Measurements from ENCODE around the gene PLXNB2.

Gene PLXNB2

DNA sequence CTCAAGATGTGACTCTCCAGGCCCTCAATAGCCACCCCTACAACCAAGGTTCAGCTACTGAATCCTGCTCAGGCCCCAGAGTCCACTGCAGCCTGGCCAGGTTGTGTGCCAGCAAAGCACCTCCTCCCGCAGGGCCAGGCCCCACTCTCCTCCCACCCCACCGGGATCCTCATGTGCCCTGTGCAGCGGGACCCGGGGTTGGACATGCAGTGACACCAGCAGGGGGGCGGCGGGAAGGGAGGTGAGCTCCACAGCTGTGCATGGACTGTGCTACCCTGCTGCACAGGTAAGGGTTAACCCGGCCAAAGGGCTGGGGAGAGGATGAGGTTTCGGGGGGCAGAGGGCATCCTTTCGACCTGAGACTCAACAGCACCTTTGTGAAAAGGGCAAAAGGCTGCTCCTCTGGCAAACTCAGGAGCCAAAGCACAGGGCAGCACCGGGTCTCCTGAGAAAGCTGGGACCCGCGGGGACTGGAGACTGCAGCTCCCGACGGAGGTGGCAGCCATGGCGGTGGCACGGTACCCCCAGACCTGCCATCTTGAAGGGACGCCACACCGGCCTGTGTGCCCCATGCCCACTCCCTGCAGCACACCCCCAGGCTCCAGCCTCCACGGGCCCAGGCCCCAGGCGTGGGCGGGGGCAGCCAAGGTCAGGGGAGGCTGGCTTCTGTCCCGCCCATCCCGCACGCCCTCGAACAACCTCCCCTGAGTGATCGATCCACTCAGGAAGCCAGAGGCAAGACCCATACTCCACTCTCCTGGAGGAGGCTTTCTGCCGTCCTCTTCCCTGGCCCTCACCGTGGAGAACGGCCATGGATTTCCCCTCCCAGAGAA is 10.6 kb downstream of the PLXNB2 start:
- DNase-seq: no peak

DNA sequence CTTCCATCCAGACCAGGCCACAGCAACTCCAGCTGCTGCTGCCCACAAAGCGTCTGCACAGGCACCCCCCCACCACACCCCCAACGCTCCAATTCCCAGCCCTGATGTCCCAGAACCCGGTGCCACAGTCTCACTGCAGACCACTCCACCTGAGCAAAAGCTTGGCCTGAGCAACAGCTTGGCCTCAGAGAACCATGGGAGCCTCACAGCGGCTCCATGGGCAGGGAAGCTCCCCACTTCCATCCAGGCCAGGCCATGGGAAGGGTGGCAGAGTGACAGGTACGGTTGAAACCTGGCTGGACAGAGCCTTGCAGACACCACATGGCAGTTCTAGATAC is 13.2 kb downstream of the PLXNB2 start:
- DNase-seq: no peak

DNA sequence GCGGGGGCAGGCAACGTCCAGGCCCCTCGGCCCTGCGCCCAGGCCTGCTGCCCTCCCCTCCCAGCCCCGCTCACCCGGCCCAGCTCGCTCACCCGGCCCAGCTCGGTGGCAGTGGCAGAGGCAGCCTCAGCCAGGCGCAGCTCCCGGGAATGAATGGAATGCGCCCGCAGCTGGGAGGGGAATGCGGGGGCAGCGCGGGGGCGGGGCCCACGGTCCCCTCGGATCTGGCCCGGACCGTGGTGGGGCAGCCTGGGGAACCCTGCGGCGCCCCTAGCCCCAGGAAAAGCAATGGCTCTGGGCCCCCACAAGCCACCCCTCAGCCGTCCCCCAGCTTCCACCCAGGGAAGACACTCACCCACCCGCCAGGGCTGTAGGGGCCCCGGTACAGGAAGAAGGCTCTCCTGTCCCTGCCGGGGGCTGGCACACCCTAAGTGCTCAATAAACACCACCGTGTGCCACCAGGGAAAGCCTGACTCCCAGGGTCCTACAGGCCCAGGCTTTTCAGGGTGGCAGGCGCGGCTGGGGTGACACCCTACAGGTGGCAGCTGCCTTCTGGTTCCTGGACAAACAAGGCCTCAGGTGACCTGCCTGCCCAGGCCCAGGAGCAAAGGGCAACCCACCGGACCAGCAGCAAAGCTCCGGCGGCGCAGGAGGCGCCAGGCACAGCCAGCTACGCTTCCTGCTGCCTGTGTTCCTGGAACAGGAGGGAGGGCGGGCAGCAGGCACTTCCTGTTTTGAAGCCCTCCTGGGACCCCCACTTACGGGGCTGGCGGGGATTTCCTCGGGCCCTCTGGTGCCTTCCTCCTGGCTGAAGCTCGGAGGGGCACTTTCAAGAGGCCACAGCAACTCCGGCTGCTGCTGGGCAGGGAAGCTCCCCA is 13.8 kb downstream of the PLXNB2 start:
- DNase-seq: peak; percentile 55

DNA sequence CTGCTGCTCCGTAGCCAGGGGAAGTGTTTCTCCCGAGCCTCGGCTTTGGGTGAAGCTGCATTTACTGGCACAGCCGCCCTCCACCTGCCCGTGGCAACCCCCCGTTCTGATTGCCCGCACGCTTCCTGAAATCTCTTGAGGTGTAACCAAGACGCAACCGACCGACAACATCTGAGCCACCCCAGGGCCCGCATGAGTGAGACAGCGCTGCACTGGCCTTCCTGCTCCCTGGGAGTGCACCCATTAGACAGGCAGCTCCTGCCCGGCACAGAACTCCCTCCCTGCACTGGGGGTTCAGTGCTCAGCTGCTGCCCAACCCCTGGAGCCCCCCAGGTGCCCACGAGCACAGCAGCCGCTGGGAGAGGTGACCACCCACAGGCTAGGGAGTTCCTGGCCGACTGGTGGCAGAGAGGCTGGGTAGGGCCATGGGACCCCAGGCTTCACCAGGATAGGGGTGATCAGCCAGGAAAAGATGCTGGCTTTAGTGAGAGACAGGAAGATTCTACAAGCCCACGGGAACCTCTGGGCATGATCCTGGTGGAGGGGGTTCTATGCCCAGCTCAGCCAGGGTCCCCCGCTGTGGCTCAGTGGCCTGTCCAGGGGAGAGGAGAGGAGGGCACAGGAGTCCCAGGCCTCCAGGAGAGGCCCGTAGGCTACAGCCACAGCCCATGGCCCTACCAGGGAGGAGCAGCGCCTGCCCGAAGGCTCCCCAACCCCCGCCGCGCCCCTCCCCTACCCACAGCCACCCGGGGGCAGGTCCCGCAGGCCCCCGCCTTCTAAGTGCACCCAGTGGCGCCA is 14.6 kb downstream of the PLXNB2 start:
- no peak for DNase-seq

DNA sequence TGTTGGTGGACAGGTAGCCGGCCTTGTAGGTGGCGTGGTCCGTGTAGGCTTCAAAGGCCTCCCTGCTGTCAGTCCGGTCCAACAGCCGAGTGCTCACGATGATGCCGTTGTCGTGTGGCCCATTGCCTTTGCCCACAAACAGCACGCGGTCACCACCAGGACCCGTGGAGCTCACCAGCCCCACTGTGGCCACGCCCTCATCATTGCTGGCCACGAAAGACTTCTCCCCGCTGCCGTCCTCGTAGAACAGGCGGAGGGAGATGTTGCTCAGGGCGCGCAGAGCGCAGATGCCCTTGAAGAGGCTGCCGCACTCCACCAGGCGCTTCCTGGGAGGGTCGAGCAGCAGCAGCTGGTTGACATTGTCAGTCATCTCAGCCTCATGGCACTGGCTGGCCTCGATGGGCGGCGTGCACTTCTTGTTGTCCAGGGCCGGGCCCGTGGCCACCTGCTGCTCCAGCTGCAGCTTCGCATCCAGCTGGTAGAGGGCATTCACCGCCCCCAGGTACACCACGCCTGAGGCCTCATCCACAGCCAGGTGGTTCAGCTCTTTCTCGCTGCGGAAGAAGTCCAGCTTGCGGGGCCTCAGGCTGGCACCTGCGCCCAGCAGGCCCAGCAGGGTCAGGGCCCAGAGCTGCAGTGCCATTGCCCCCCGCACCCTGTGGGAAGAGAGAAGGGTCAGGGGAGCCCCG is 17.4 kb downstream of the PLXNB2 start:
- DNase-seq: no peak

DNA sequence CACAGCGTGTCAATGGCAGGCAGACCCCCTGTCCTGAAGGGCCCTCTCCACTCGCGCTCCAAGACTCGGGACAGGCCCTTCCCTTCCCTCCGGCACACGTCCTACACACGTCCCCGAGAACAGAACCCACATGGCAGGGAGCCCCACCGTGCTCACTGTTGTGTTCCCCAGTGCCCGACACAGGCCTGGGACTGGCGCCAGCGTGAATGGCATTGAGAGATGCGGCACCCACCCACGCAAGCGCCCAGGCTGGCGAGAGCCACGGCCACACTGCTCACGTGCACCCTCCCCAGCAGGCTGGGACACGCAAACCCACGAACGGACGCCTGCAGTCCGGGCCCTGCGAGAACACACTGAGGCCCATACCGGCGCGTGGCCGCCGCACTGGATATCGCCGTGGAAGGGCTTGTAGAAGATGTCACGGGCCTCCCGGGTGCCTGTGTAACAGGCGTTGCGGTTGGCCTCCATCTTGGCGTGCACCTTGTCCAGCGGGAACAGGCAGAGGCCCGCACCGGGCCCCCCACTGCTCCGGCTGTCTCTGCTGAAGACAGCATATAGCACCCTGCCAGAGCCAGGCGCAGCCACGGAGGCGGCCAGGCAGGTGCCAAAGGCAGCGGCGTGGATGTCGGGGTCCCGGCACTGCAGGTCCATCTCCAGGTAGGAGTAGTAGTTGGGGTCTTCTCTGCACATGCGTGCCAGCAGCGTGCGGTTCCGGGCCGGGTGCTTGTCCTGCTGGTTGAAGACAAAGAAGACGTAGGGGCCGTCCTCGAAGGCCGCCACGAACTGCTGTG is 18.1 kb downstream of the PLXNB2 start:
- no peak for DNase-seq

DNA sequence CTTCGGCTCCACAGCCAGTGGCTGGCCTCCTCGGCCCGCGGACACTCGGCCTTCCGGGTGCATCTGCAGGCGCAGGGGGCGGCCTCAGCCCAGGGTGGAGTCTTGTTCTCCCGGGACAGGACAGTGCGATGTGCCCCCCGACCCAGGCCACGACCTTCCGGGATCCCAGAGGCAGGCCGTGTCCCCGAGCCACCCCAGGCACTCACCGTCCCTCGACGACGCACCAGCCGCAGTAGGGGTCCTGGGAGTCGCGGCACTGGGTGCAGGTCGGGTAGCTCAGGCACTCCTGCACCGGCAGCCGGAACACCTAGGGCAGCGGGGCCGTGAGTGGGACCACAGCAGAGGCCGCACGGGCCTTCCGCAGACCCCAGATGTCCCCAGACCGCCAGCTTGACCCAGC is 19.7 kb downstream of the PLXNB2 start:
- DNase-seq: no peak

DNA sequence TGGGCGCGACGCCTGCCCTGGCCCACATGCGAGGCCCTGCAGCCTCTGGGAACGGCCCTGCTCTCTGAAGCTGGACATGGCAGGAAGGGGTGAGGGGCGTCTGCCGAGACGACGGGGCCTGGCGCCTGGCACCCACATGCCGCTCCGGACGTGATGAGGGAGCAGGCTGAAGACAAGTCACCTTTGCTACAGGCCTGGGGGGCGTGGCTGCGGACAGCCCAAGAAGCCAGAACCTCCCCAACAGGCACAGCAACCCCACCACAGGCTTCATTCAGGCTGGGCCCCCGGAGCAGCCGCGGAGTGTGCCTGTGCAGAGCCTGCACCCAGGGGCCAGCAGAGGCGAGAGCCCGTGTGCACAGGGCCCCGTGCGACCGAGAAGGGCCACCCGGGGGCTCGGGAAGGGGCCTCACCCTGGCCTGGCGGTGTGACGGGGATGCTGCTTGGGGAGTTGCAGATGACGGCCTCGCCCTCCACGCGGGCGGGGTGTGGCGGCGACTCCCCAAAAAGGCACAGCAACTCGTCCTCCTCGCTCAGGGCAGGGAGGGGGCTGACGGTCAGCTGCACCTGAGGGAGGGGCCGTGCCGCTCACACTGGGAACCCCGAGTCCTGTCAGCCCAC is 20.6 kb downstream of the PLXNB2 start:
- no peak for DNase-seq

DNA sequence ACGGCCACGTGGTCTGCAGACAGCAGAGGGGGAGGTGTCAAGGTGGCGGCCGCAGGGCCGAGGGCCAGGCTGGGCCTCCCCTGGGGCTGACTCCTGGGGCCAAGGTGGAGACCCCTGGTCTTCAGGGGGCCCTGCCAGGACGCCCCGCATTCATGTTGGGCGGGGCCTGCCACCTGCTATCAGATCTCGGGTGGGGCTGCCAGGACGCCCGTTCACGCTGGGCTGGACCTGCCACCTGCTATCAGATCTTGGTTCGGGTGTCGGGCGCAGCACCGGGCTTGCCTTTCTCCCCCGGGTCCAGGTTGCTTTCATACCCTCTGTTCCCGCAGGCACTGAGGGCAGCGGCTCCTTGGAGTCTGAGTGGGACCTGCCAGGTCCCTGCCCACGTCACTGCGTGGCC is 21.2 kb downstream of the PLXNB2 start:
- DNase-seq: no peak

DNA sequence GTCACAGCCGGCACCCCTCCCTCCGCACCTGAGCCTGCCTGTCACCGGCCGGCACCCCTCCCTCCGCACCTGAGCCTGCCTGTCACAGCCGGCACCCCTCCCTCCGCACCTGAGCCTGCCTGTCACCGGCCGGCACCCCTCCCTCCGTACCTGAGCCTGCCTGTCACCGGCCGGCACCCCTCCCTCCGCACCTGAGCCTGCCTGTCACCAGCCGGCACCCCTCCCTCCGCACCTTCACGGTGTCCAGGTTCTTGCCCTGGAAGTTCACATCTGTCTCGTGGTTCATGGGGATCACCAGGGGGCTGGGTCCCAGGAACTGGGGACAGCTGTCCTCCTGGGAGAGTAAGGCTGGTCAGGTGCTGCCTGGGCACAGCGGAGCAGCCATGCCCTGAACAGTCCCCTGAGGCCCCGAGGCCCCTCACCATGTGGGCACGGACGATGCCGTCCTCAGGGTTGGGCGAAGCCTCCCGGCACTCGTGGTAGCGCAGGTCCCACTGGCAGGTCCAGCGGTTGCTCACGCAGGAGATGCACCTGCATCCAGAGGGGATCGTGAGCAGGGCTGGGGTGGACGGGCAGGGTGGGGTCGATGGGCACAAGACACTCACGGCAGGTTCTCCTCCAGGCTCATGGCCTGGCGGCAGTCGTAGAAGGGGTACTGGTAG is 21.7 kb downstream of the PLXNB2 start:
- no peak for DNase-seq

DNA sequence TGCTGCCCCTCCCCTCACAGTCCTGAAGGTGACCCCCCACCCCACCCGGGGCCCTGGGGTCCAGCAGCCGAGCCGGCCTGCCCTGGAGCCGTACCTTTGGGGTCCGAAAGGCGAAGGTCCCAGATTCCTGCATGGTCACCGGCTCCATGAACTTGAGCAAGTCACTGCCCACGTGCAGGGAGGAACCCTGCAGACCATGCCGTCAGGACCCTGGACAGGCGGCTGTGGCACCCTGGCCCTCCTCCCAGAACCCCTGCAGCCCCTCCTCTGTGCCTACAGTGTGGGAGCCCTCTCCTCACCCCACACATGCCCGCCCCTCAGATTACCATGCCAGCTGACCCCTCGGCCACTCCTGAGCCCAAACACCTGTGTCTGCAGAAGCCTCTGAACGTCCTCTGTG is 23.0 kb downstream of the PLXNB2 start:
- no peak for DNase-seq

DNA sequence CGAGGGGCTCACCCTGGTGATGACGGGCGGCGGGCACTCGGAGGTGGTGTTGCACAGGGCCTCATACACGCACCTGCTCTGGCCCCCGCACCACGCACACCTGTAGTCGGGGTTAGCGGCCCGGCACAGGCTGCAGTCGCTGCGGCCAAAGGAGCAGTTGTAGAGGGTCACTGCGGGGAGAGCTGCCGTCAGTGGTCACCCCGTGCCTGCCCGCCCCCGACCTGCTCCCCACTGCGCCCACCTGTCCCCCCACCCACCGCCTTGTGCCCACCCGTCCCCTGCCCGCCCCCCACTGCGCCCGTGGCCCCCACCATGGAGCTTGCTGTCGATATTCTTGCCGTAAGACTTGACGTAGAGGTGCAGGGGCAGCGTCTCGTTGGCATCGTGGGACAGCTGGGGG is 23.6 kb downstream of the PLXNB2 start:
- DNase-seq: no peak

DNA sequence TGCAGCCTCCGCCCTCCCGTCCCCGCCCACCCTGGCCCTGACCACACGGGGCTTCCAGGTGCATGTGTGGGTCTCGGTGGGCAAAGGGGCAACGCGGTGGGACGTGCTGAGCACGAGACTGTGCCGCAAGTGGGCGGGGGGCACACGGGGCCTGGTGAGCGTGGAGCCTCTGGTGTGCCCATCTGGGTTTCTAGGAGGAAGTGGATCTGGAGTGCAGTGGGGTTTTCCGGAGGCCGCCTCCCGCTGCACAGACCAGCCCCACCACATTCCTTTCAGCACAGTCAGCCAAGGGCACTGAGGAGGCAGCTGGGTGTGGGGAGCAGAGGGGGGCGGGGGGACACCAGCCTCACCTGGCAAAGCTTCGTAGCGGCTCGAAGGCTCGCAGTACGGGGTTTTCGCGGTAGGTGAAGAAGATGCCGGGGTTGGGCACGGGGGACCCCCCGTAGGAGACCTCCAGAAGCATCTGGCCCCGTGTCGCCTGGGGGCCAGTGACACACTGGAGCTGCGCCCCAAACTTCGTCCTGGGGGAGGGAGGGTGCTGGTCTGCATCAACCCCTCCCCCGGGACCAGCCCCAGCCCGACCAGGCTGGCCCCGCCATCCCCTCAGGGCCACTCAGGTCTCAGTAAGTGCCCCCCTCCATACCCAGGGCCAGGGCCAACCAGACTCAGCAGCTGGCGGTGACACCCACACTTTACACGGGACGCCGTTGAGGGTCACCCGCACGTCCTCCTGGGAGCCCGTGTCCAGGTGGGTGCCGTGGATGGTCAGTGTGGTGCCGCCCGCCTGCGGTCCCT is 24.9 kb downstream of the PLXNB2 start:
- no peak for DNase-seq

DNA sequence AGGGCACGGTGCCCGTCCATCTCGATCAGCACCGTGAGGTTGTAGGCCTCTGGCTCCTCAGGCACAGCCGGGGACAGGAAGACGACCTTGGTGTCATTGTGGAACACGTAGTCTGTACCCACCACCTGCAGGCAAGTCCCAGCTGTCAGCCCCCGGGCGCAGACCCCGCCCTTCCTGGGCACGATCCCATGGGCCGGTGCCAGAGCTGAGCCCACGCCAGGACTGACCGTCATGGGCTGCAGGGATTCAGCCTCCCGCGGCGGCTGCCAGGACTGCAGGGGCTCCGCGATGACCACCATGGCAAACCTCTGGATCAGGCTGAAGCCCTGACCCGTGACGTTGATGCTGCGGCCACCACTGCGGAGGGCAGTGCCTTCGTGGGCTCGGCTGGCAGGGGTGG is 25.5 kb downstream of the PLXNB2 start:
- no peak for DNase-seq

DNA sequence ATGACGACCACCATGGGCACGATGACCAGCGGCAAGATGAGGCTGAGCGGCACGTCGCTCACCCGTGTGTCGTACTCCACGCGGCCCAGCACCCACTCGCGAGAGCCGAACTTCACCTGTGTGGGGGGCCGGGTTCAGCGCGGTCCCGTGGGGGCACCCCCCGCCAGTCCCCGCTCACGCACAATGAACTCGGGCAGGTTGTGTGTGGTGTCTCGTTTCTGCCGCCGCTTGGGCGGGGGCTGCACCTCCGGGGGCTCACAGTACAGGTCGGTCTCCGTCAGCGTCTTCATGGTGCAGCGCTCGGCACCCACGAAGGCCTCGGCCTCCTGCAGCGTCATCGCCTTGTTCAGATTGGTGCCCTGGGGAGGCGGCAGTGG is 26.1 kb downstream of the PLXNB2 start:
- DNase-seq: no peak

DNA sequence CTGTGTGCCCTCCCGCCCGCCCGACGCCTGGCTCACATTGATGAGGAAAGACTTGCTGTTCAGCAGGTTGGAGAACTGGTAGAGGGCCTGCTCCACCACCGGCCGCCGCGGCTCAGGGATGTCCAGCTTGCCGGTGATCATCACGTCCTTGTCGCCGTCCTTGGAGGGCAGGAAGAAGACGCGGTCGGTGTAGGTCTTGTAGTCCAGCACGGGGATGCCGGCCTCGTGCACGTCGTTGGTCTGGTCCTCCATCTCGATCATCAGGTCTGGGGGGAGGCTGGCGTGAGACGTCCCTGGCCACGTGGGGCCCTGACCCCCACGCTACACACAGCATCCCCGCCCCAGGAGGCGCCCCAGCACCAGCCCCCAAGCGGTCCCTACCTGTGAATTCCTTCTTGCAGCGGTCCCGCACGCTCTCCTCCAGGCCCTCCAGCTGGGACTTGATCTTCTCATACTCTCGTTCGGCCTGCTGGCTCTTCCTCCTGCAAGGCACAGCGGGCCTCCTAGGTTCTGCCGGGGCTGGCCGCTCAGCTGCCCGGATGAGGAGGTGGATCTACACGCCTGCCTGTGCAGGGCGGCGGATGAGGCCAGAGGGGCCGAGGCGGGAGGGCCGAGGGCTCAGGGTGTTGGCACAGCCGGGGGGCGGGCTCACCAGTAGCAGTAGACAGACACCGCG is 26.6 kb downstream of the PLXNB2 start:
- DNase-seq: no peak

DNA sequence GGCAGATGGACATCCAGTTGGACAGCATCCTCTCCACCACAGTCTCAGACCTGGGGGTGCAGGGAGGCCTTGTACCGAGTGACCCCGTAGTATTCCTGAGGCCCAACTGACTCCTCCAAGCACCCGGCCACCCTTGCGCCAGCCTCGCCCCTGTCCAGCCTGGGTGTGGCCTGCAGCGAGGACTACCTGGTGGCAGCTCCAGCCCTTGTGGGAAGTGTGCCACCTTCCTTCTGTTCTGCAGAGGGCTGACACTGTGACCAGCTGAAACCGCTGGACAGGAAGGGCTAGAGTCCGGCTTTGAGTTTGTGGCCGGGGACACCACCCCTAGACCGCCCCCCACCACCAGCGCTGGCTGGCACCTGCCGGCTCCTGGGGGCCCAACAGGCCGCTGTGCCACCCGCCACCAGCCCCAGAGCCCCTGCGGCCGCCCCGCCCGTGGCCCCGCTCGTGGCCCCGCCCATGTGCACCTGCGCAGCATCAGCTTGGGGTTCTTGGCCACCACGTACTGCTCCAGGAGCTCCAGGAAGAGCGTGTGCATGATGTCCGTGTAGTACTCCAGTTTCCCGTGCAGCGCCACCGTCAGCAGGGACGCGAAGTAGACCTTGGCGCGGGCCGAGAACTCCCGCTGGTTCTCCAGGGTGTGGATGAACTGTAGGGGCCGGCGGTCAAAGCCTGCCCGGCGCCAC is 27.3 kb downstream of the PLXNB2 start:
- no peak for DNase-seq

DNA sequence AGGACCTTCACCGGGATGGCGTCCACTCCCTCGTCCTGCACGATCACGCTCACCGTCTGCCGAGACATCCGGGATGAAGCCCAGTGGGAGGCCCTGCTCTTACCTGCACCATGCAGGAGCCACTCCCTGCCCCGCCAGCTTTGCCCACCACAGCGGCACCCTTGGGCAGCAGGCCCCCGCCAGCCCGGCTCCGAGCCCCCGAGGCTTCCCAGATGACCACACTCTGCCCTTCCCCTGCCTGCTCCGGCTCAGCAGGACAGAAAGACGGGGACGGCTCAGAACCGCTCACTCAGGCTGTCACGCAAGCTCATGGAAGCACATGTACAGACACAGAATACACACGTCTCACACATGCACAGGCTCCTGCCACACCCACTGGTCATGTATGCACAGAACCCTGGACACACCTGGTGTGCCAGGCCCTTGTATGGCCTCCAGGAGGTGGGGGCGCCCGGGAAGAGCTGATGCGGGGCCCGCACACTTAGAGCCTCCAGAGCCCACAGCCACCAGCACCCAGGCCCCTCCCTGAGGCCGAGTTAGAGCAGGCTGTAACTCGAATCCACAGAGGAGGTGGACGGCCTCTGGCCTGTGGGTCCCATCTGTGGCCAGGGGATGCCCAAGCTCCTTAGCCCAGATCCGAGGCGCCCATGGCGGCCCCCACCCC is 28.4 kb downstream of the PLXNB2 start:
- DNase-seq: no peak
